ENCODE results near the gene PRCP. TPM values are rescaled to one million over a fixed set of nuclear protein-coding genes. Genes with fewer than 3 reads are reported as not detected.

Gene PRCP
- total RNA-seq, 2 experiments from 2014 or later: 21.8 to 29.9 TPM

- ChIA-PET POLR2A (interaction anchor here (1.0 kb wide), 1 partner anchor 390 kb away, joined by 3 read pairs; the partner anchor contains the start of gene CCDC90B), CTCF (interaction anchor here (1.8 to 2.1 kb wide), 2 partner anchors 28 to 354 kb away, joined by 6 to 19 read pairs; no protein-coding TSS in a partner anchor)
- no peak for TF ChIP-seq CTCF (IDR thresholded peaks at IDR 0.05)
- DNase-seq (no peak), ATAC-seq (no peak)
- Mint-ChIP-seq H3K9me3 (no peaks in the 10 kb centered on the region), H3K4me1 (ENCODE audit: low read depth) (peaks cover 39% of the 10 kb centered on the region), H3K4me3 (no peak overlapping the region), H3K36me3 (ENCODE audit: low read depth) (peaks cover 4% of the 10 kb centered on the region), H3K27ac (no peak overlapping the region), H3K27me3 (no peaks in the 10 kb centered on the region)
- intact Hi-C loops (cut with micrococcal nuclease): no loop called here
Observed at GRCh38 chr11:82895437-82896091, 4.7 kb downstream of the PRCP start.

GRCh38 chr11:82892611-82893169, 7.5 kb downstream of the PRCP start:
- peaks cover 29% of the 10 kb centered on the region for H3K4me1 Mint-ChIP-seq (ENCODE audit: low read depth)
- ATAC-seq: no peak
- POLR2A ChIA-PET: no interaction called here
- DNase-seq: no peak
- intact Hi-C loops (cut with micrococcal nuclease): no loop called here
- peaks cover 4% of the 10 kb centered on the region for H3K36me3 Mint-ChIP-seq (ENCODE audit: low read depth)
- no peak overlapping the region for H3K27ac Mint-ChIP-seq
- TF ChIP-seq CTCF (IDR thresholded peaks at IDR 0.05): no peak
- no peaks in the 10 kb centered on the region for H3K9me3 Mint-ChIP-seq
- H3K27me3 Mint-ChIP-seq: no peaks in the 10 kb centered on the region
- CTCF ChIA-PET: interaction anchor here (1.3 to 3.0 kb wide), 2 partner anchors 8 to 25 kb away, joined by 3 to 24 read pairs; partner anchors contain the start of gene PRCP
- no peak overlapping the region for H3K4me3 Mint-ChIP-seq

- intact Hi-C loops (cut with micrococcal nuclease): no loop called here
- no peaks in the 10 kb centered on the region for H3K36me3 Mint-ChIP-seq (ENCODE audit: low read depth)
- ATAC-seq (no peak), DNase-seq (no peak)
- no peak overlapping the region for H3K27ac Mint-ChIP-seq
- peaks cover 17% of the 10 kb centered on the region for H3K4me1 Mint-ChIP-seq (ENCODE audit: low read depth)
- no peak overlapping the region for H3K4me3 Mint-ChIP-seq
- H3K9me3 Mint-ChIP-seq: no peaks in the 10 kb centered on the region
- ChIA-PET POLR2A (interaction anchor here (2.2 kb wide), 1 partner anchor 9 kb away, joined by 7 read pairs; the partner anchor contains the start of gene PRCP), CTCF (interaction anchor here (1.5 to 1.8 kb wide), 2 partner anchors 24 to 38 kb away, joined by 3 to 12 read pairs; no protein-coding TSS in a partner anchor)
- no peaks in the 10 kb centered on the region for H3K27me3 Mint-ChIP-seq
- TF ChIP-seq CTCF (IDR thresholded peaks at IDR 0.05): no peak
Observed at GRCh38 chr11:82890936-82891335, 9.3 kb downstream of the PRCP start.

- TF ChIP-seq CTCF (IDR thresholded peaks at IDR 0.05): no peak
- Mint-ChIP-seq H3K36me3 (ENCODE audit: low read depth) (no peaks in the 10 kb centered on the region), H3K27ac (no peak overlapping the region), H3K4me3 (no peak overlapping the region), H3K9me3 (no peaks in the 10 kb centered on the region), H3K4me1 (ENCODE audit: low read depth) (peaks cover 8% of the 10 kb centered on the region), H3K27me3 (no peaks in the 10 kb centered on the region)
- ATAC-seq: no peak
- no peak for DNase-seq
- ChIA-PET CTCF (interaction anchor here (1.8 kb wide), 1 partner anchor 23 kb away, joined by 12 read pairs; no protein-coding TSS in a partner anchor), POLR2A (interaction anchor here (0.6 to 2.2 kb wide), 2 partner anchors 10 to 495 kb away, joined by 3 to 7 read pairs; partner anchors contain the start of gene PRCP)
- intact Hi-C loops (cut with micrococcal nuclease): no loop called here
Observed at GRCh38 chr11:82890002-82890341, 10.3 kb downstream of the PRCP start.

All from activated CD8-positive, alpha-beta T cell treated with anti-CD3 and anti-CD28 coated beads for 36 hours (primary cell).